ENCODE results near the gene AKAP1. TPM values are rescaled to one million over a fixed set of nuclear protein-coding genes. Genes with fewer than 3 reads are reported as not detected.
A peak's percentile ranks its signal among the peaks of the same experiment; 100 is the strongest.

AKAP1 gene
- polyA plus RNA-seq, 6 donors from 2014 or later = 9.6 to 20.5 (median 11.7) TPM

DNA sequence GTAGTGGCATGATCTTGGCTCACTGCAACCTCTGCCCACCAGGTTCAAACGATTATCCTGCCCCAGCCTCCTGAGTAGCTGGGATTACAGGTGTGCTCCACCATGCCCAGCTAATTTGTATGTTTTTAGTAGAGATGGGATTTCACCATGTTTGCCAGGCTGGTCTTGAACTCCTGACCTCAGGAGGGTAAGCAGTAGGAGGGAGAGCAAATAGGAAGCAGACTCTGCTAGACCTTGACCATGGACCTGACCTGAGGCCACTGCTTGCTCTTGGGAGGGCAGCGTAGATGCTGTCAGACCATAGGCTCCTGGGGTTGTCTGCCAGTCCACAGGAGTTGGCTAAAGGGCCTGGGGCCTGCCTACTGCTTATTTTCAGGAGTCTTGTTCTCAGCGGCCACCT lies 28.6 kb downstream of the AKAP1 start:
- H3K36me3 Mint-ChIP-seq = peaks cover 7 to 15% of the 10 kb centered on the region in 2 donors
- ATAC-seq (ENCODE audit: low read depth in 2 of 2) (no peak), DNase-seq (no peak)
- H3K9me3 Mint-ChIP-seq = no peaks in the 10 kb centered on the region
- no peaks in the 10 kb centered on the region for H3K4me1 Mint-ChIP-seq
- no peak overlapping the region for H3K27ac Mint-ChIP-seq
- no peaks in the 10 kb centered on the region for H3K27me3 Mint-ChIP-seq
- H3K4me3 Mint-ChIP-seq = no peak overlapping the region

- no peaks in the 10 kb centered on the region for H3K9me3 Mint-ChIP-seq
- peaks cover 12 to 15% of the 10 kb centered on the region in 2 donors for H3K36me3 Mint-ChIP-seq
- H3K27me3 Mint-ChIP-seq = no peaks in the 10 kb centered on the region
- H3K4me1 Mint-ChIP-seq = no peaks in the 10 kb centered on the region
- peak; percentile 40 for DNase-seq
- peak; percentile 51 to 67 for ATAC-seq (ENCODE audit: low read depth in 2 of 2)
- H3K4me3 Mint-ChIP-seq = no peak overlapping the region
- no peak overlapping the region for H3K27ac Mint-ChIP-seq
Measured at GRCh38 chr17:57114085-57114673, 29.1 kb downstream of the AKAP1 start.

DNA sequence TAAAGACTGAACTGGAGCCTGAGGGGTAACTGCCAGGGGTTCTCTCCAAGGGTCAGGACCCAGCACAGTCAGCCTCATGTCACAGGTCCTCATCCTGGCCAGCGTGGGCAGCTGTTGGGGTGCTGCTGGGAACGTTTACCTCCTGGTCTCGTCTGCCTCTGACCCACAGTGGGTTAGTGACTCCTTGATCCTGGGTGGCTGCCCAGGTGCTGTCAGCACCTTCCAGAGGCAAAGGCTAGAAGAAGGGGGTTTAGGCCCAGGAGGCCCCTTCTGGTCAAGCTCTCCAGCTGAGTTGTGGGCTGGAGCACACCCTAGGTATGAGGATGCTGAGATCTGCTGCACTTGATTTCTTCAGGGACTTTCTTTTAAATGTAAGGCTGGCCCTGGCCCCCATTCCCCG lies 30.3 kb downstream of the AKAP1 start:
- ATAC-seq (ENCODE audit: low read depth in 2 of 2) (no peak), DNase-seq (no peak)
- Mint-ChIP-seq H3K36me3 (peaks cover 12 to 15% of the 10 kb centered on the region in 2 donors), H3K27me3 (no peaks in the 10 kb centered on the region), H3K27ac (no peak overlapping the region), H3K9me3 (no peaks in the 10 kb centered on the region), H3K4me1 (no peaks in the 10 kb centered on the region), H3K4me3 (no peak overlapping the region)

DNA sequence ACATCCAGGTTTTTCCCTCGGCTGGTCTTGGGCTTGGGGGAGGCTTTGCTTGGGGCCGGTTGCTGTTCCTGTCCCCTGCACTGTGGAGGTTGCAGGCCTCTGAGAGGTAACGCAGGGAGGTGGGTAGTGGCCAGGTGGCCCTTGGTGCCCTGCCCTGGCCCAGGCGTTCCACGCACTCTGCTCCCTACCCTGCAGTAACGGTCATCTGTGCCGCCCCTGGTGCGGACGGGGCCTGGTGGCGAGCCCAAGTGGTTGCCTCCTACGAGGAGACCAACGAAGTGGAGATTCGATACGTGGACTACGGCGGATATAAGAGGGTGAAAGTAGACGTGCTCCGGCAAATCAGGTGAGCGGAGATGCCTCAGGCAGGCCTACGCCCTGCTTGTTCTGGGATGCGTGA lies 30.9 kb downstream of the AKAP1 start:
- ATAC-seq (ENCODE audit: low read depth in 2 of 2) (no peak), DNase-seq (no peak)
- Mint-ChIP-seq H3K36me3 (peaks cover 12 to 15% of the 10 kb centered on the region in 2 donors), H3K9me3 (no peaks in the 10 kb centered on the region), H3K4me3 (no peak overlapping the region), H3K27ac (no peak overlapping the region), H3K27me3 (no peaks in the 10 kb centered on the region), H3K4me1 (no peaks in the 10 kb centered on the region)

DNA sequence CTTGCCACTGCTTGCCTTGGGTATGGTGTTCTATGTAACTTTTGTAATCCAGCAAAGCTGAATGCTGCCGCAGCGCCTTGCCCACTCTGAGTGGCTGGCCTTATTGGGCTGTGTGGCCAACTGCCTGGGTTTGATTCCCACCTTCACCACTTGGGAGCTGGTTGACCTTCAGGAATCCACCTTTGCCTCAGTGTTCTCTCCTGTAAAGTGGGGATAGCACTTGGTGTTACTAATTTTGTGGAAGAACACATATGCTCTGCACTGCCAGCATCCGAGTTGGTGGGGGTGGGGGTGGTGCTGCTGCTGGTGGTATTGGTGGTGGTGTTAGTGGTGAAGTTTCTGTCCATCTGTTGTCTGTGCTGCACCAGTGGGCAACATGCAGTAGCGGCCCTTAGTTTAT lies 32.8 kb downstream of the AKAP1 start:
- peaks cover 12 to 15% of the 10 kb centered on the region in 2 donors for H3K36me3 Mint-ChIP-seq
- ATAC-seq (ENCODE audit: low read depth in 2 of 2) = no peak
- H3K4me3 Mint-ChIP-seq = no peak overlapping the region
- H3K27ac Mint-ChIP-seq = peak overlapping the region in 1 of 6 donors; percentile 14
- H3K4me1 Mint-ChIP-seq = no peaks in the 10 kb centered on the region
- H3K9me3 Mint-ChIP-seq = no peaks in the 10 kb centered on the region
- DNase-seq = no peak
- H3K27me3 Mint-ChIP-seq = no peaks in the 10 kb centered on the region

GRCh38 chr17:57120814-57121213 lies 35.8 kb downstream of the AKAP1 start:
- Mint-ChIP-seq H3K27me3 (no peaks in the 10 kb centered on the region), H3K27ac (peak overlapping the region in 1 of 6 donors; percentile 11), H3K9me3 (no peaks in the 10 kb centered on the region), H3K4me1 (no peaks in the 10 kb centered on the region), H3K4me3 (no peak overlapping the region), H3K36me3 (peaks cover 12 to 15% of the 10 kb centered on the region in 2 donors)
- DNase-seq (no peak), ATAC-seq (ENCODE audit: low read depth in 2 of 2) (no peak)

DNA sequence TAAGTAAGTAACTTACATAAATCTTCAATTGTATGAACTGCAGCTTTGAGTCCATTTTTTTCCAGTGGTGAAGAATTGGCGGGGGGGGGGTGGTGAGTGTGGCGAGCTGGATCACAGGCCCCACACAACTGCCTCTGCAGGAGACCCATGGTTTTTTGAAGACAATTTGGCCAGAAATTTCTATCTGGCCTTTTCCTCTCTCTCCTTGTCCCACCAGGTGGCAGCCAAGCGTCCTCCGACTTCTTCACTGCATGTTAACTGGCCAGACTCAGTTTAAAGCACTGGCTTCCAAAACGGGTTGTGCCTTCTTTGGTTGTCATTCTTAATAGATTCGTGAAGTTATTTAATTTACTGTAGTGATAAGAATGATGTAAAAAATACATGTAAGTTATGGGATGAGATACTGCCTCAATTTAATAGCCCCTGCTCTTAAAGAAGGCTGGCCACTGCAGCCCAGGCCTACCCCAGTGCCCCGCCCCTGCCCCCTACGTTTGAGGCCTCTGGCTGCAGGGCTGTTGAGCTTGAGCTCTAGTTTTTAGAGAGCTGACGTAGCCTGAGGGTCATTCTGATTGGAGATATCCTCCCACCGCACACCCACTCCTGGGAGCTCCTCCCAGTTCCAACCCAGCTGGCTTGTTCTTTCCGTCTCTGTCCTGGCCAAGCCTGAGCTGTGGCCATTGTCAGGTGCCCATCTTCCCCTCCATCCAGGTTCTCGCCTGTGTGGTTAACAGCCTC lies 36.4 kb downstream of the AKAP1 start:
- peak overlapping the region in 1 of 6 donors; percentile 70 for H3K27ac Mint-ChIP-seq
- no peaks in the 10 kb centered on the region for H3K4me1 Mint-ChIP-seq
- no peak overlapping the region for H3K4me3 Mint-ChIP-seq
- H3K9me3 Mint-ChIP-seq = no peaks in the 10 kb centered on the region
- H3K27me3 Mint-ChIP-seq = no peaks in the 10 kb centered on the region
- peaks cover 12 to 15% of the 10 kb centered on the region in 2 donors for H3K36me3 Mint-ChIP-seq
- ATAC-seq (ENCODE audit: low read depth in 2 of 2) = no peak
- DNase-seq = no peak

DNA sequence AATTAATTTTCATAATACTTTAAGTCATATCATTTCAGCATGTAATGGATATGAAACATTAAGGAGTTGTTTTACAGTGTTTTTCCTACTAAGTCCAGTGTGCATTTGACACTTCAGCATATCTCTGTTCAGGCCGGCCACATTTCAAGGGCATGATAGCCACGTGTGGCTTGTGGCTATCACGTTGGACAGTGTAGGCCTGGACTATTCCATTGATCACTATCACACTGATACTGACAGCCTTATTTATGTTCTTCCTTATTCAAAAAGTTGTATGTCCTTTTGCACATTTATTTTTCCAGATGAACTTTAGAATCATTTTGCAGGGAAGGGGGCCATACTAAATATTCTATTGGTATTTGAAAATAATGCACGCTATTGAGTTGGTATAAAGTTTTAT lies 39.0 kb downstream of the AKAP1 start:
- no peak for DNase-seq
- H3K9me3 Mint-ChIP-seq = no peaks in the 10 kb centered on the region
- peaks cover 0 to under 1% of the 10 kb centered on the region in 2 donors for H3K36me3 Mint-ChIP-seq

DNA sequence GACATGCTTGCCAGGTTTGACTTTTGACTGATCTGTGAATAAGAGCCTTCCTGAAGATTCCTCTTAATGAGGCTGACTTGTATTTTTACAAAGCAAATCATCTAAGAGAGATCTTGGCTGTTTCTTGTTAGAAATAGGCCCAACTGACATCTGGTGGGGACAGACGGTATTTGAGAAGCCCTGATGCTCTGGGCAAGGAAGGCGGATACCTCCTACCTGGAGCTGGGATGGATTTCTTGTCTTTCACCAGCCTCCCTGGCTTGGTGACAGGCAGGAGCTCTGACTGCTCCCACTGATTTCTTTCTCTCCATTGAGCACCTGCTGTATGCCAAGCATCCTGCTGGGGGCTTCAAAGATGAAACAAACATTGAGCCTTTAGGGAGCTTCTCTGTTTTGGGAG lies 40.4 kb downstream of the AKAP1 start:
- no peak overlapping the region for H3K4me3 Mint-ChIP-seq
- H3K4me1 Mint-ChIP-seq = no peaks in the 10 kb centered on the region
- no peak overlapping the region for H3K27ac Mint-ChIP-seq

More for the DNA sequence above, 39.0 kb downstream of the AKAP1 start:
- Mint-ChIP-seq H3K4me1 (no peaks in the 10 kb centered on the region), H3K27me3 (no peaks in the 10 kb centered on the region), H3K27ac (no peak overlapping the region), H3K4me3 (no peak overlapping the region)
- no peak for ATAC-seq (ENCODE audit: low read depth in 2 of 2)

DNA sequence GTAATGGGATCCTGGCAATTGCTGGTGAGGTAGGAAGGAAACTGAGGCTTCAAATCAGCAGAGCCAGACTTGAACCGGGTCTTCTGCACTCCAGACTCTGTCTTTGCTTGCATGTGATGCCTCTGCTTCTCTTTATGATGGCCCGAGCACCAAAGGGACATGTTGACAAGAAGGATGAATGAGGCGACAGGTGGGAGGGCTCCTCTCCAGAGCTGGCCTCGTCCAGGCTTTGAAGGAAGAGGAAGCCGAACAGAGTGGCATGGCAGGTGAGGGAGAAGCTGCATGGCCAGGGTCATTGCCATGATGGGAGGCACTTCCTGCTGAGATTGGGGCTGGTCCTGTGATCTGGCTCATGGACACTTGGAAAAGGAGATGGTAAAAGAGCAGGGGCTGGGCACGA lies 40.8 kb downstream of the AKAP1 start:
- no peaks in the 10 kb centered on the region for H3K36me3 Mint-ChIP-seq
- no peaks in the 10 kb centered on the region for H3K9me3 Mint-ChIP-seq
- H3K27ac Mint-ChIP-seq = peak overlapping the region in 1 of 6 donors; percentile 6
- ATAC-seq (ENCODE audit: low read depth in 2 of 2) (no peak), DNase-seq (no peak)
- H3K4me1 Mint-ChIP-seq = peaks cover 0 to 1% (median 0%) of the 10 kb centered on the region in 3 donors
- no peaks in the 10 kb centered on the region for H3K27me3 Mint-ChIP-seq
- H3K4me3 Mint-ChIP-seq = no peak overlapping the region

More for the DNA sequence above, 40.4 kb downstream of the AKAP1 start:
- ATAC-seq (ENCODE audit: low read depth in 2 of 2) (no peak), DNase-seq (no peak)
- Mint-ChIP-seq H3K9me3 (no peaks in the 10 kb centered on the region), H3K27me3 (no peaks in the 10 kb centered on the region), H3K36me3 (no peaks in the 10 kb centered on the region)

GRCh38 chr17:57130708-57131461 lies 45.8 kb downstream of the AKAP1 start:
- Mint-ChIP-seq H3K27ac (no peak overlapping the region), H3K4me3 (no peak overlapping the region), H3K9me3 (no peaks in the 10 kb centered on the region), H3K36me3 (no peaks in the 10 kb centered on the region), H3K27me3 (peaks cover 0 to 6% (median 5%) of the 10 kb centered on the region in 3 donors), H3K4me1 (peaks cover 12 to 15% (median 14%) of the 10 kb centered on the region in 3 donors)
- DNase-seq (peak; percentile 71), ATAC-seq (ENCODE audit: low read depth in 2 of 2) (peak; percentile 94 to 96)

DNA sequence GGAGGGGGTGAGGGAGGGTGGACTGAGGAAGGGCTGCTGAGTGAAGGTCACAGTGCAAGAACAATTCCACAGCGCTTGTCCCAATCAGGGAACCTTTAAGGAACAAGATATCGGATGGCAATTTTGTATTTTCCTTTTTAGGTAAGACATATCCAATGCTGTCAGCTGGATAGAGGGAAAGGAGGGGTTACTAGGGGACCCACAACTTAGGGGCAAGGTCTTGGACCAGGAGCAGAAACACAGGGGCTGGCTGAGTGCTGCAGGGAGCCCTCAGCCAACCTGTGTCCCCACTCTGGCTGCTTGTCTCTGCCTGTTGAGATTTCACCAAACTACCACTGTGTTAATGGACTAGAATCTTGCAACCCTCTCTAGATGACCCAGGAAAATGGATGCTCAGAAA lies 47.6 kb downstream of the AKAP1 start:
- H3K4me1 Mint-ChIP-seq = peaks cover 16 to 21% (median 21%) of the 10 kb centered on the region in 3 donors

GRCh38 chr17:57133486-57133885 lies 48.4 kb downstream of the AKAP1 start:
- no peak for ATAC-seq (ENCODE audit: low read depth in 2 of 2)
- no peak for DNase-seq
- no peak overlapping the region for H3K4me3 Mint-ChIP-seq
- peaks cover 0 to 14% (median 11%) of the 10 kb centered on the region in 3 donors for H3K27me3 Mint-ChIP-seq
- H3K36me3 Mint-ChIP-seq = no peaks in the 10 kb centered on the region
- H3K27ac Mint-ChIP-seq = no peak overlapping the region
- H3K9me3 Mint-ChIP-seq = no peaks in the 10 kb centered on the region
- peaks cover 16 to 21% (median 21%) of the 10 kb centered on the region in 3 donors for H3K4me1 Mint-ChIP-seq

More for the DNA sequence above, 47.6 kb downstream of the AKAP1 start:
- Mint-ChIP-seq H3K4me3 (peak overlapping the region in 1 of 8 donors; percentile 6), H3K36me3 (no peaks in the 10 kb centered on the region), H3K27me3 (peaks cover 0 to 11% (median 9%) of the 10 kb centered on the region in 3 donors), H3K9me3 (no peaks in the 10 kb centered on the region), H3K27ac (no peak overlapping the region)
- ATAC-seq (ENCODE audit: low read depth in 2 of 2) (no peak), DNase-seq (no peak)

Data from naive B cell (primary cell).